Mucosa of gallbladder (tissue), 1 donor: ENCODE results near the gene ZNF716. TPM values are rescaled to one million over a fixed set of nuclear protein-coding genes. Genes with fewer than 3 reads are reported as not detected.
"Not testable (repeated sequence)": the region's sequence is repeated elsewhere in the genome, so short reads cannot be mapped to it uniquely, and the experiment has no call there.

ENCODE experiments used
- DNase-seq: peaks from one replicate; pipeline ENCODE4 v3.0.0-alpha.2; 2020; ENCODE audit warnings: low spot score
- total RNA-seq: library from RNA; stranded (reverse); gene quantifications from one replicate; pipeline ENCODE4 v1.2.1, GENCODE V29; 2021
- donor health status: DM: no; HTN: no; CAD: no.

The ZNF716 gene
- total RNA-seq, result not detected

DNA sequence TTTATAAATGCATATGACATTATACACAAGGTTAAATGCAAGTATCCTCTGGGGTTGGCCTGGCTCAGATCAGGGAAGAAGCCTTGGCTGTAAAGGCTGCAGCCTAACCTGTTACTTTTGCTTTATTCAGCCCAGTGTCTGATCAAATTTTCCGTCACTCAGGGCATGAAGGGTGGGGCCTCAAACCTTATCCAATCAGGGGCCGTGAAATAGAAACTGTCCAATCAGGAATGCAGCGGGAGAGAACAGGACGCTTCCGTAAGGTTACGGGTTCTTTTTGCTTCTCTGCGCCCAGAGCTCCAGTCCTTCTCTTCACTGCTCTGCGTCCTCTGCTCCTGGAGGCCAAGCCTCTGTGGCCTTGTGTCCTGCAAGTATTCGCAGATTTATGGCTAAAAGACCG lies at the start of gene ZNF716:
ZNF716 (plus strand) TSS at position 274 of the 400 bp plus-strand sequence; CDS start at position 386, 112 bp downstream.
- DNase-seq, result no peak

- no peak for DNase-seq
These were observed 49.3 kb upstream of the ZNF716 start for GRCh38 chr7:57400531-57401155.

DNA sequence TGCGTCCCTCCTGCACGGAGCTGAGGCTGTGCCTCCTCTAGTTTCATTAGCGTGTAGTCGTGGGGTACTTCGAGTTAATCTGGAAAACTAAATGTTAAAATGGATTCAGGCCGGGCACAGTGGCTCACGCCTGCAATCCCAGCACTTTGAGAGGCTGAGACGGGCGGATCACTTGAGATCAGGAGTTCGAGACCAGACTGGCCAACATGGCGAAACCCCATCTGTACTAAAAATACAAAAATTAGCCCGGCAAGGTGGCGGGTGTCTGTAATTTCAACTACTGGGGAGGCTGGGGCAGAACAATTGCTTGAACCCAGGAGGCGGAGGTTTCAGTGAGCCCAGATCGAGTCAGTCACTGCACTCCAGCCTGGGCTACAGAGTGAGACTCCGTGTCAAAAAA lies 46.9 kb upstream of the ZNF716 start:
- not testable (repeated sequence) for DNase-seq

GRCh38 chr7:57403601-57404342 lies 46.2 kb upstream of the ZNF716 start:
- DNase-seq, result peak; percentile 75

DNA sequence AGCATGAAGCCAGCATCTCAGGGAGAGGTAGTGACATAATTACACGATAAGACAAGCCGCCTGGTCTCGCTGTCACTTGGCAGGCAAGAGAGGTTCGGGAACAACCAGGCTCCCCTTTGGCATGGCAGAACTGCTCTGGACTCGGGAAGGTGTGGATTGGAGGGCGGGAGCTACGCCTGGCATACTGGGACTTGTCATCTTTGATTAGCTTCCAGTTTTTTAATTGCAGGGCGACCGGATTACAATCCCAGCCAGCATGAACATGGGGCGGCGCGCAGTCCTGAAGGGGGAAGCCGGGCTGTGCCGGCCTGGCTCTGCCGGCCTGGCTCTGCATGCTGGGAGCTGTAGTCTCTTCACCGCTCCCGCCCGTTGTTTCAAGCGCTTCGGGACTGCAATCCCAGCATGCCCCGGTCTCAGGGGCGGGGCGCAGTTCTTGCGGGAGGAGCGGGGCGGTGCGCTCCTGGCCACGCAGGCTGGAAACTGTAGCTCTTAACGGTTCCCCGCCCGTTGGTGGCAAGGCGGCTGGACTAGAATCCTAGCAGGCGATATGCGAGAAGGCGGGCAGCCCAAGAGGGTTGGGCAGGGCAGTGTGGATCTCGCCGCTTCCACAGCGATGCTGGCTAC lies 45.5 kb upstream of the ZNF716 start:
- DNase-seq, result peak; percentile 77

DNA sequence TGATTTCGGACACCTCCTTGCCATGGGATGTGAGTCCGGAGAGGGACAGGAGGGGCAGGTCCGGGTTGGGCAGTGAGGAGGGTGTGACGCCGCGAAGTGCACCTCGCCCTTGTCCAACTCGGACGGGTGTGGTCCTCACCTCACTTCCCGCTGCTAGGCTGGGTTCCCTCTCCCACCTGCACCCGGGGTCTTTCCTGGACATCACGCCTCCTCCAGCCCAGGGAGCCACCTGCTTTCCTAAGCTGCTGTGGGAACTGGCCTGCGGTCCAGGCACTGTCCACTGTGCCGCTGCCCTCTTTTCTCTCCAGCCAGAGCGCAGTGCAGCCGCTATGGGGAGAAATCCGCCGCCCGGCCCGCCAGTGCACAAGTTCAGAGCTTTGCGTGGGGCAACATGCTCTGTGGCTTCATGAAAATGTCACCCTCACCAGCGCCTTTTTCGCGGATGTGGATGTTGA lies 45.0 kb upstream of the ZNF716 start:
- no peak for DNase-seq

- peak; percentile 4 for DNase-seq
These were observed 42.9 kb upstream of the ZNF716 start for GRCh38 chr7:57407125-57407524.

- no peak for DNase-seq
These were observed 37.8 kb upstream of the ZNF716 start for GRCh38 chr7:57412168-57412567.

GRCh38 chr7:57412618-57413017 lies 37.4 kb upstream of the ZNF716 start:
- DNase-seq, result no peak

DNA sequence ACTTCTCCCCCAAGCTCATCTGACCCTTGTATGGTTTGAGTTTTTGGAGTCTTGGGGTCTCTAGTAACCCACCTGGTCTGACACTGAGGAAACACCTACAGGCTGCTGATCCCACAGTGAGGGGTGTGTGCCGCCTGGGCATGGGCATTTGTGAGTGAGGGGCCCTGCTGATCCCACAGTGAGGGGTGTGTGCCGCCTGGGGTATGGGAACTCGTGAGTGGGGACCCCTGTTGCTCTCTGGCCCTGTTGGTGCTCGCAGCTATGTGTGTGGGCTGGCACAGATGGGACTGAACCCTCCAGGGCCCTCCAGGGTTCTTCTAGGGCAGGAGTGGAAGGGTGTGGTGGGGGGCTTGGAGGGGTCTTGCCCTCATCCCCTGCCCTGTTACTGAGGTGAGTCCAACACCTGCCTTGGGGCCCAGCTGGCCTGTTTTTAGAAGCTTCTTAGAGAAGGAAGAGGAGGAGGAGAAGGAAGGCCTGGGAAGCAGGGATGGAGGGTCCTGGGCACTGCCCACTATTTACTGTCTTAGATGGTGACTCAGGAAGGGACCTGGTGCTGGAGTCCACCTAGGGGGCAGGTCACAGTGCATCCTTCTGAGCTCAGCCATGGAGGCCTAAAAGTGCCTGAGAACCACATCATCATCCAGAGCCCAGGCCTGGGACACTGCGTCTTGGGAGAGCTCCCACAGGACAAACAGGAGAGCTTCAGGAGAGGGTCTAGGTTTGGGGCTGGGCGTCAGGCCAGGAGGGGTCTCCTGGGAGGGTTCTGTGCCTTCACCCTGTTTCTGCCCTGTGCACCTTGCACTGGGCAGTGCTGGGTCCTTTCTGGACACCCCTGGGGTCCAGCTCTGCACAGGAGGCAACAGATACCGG lies 36.2 kb upstream of the ZNF716 start:
- DNase-seq, result no peak

- DNase-seq, result no peak
These were observed 35.6 kb upstream of the ZNF716 start for GRCh38 chr7:57414415-57414814.

DNA sequence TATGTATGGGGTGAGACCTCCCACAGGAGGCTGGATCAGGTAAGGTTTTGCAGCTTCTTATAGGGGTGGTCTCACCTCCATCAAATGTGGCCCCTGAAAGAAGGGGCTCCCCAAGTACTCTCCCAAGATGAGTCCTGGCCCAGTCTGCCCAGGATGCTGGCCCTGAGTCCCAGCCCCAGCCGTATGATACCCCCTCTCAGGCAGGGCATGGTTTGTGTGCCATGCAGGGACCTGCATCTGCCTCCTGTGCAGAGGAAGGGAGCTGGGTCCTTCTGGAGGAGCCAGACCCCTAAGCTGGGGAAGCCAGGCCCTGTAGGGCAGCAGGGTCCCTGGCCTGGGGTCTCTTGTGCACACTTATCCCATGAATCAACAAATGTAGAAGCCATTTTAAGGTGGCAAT lies 35.1 kb upstream of the ZNF716 start:
- no peak for DNase-seq

GRCh38 chr7:57415326-57415725 lies 34.7 kb upstream of the ZNF716 start:
- DNase-seq, result no peak

GRCh38 chr7:57415730-57416129 lies 34.2 kb upstream of the ZNF716 start:
- DNase-seq, result no peak

- no peak for DNase-seq
These were observed 33.2 kb upstream of the ZNF716 start for GRCh38 chr7:57416601-57417358.

DNA sequence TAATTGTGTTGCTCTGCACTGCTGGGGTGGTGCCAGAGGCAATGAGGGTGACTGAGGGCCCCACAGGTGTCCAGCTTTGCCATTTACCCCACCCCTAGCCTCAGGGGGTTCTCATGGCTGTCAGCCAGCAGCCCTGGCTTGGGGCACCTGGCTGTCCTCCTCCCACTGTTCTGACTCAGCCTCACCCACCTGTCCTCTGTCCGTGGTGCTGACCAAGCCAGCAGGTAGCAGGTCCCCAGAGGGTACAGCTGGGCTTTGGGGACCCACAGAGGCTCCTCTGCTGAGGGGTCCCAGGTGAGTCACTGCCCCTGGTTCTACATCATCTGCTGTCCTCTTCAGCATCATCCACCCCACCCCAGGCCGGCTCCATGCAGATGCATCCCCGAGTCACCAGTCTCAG lies 32.2 kb upstream of the ZNF716 start:
- DNase-seq, result no peak

DNA sequence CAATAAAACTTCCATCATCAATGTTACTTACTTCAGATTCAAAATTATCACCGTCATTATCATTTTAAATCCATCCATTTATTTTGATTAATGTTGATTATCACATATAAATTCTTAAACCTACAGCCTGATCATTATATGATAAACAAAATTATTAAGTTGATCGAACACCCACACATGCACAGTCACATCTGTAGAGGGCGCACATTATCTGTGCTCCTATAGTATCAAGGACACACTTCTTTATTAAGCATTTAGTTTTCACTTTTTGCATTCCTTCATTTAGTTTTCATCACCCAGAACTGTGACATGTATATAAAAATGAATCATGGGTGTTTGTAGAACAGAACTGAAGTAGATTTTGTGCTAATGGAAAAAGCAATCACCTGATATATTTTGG lies 26.2 kb upstream of the ZNF716 start:
- DNase-seq, result no peak

- DNase-seq, result no peak
These were observed 25.3 kb upstream of the ZNF716 start for GRCh38 chr7:57424515-57425238.

GRCh38 chr7:57425239-57425944 lies 24.6 kb upstream of the ZNF716 start:
- no peak for DNase-seq
